Measurements from ENCODE around the gene MMP17. TPM values are rescaled to one million over a fixed set of nuclear protein-coding genes. Genes with fewer than 3 reads are reported as not detected.

MMP17 gene
- polyA plus RNA-seq, 2 donors = 1.8 to 2.0 TPM

GRCh38 chr12:131829356-131829747 is 1.2 kb downstream of the MMP17 start:
- Histone ChIP-seq H3K4me1 (ENCODE audit: control insufficient read depth in 2 of 2, insufficient read depth in 2 of 2, low read length in 1 of 2) (peaks cover 6 to 19% of the 10 kb centered on the region in 2 donors), H3K4me3 (ENCODE audit: low read depth in 1 of 2, low read length in 2 of 2) (peak overlapping the region; percentile 40 to 53), H3K9me3 (ENCODE audit: control insufficient read depth in 2 of 2, insufficient read depth in 1 of 2, low read depth in 1 of 2, low read length in 1 of 2) (no peaks in the 10 kb centered on the region), H3K27me3 (ENCODE audit: control insufficient read depth in 1 of 2, insufficient read depth in 2 of 2, low read length in 2 of 2) (peaks cover 0 to 3% of the 10 kb centered on the region in 2 donors), H3K36me3 (ENCODE audit: control insufficient read depth in 2 of 2, insufficient read depth in 2 of 2, low read length in 1 of 2) (no peaks in the 10 kb centered on the region), H3K27ac (ENCODE audit: low read depth in 2 of 2, low read length in 1 of 2) (no peak overlapping the region)
- WGBS, 2 donors = 6% methylated on average over 26 to 27 of the region's 27 CpGs

DNA sequence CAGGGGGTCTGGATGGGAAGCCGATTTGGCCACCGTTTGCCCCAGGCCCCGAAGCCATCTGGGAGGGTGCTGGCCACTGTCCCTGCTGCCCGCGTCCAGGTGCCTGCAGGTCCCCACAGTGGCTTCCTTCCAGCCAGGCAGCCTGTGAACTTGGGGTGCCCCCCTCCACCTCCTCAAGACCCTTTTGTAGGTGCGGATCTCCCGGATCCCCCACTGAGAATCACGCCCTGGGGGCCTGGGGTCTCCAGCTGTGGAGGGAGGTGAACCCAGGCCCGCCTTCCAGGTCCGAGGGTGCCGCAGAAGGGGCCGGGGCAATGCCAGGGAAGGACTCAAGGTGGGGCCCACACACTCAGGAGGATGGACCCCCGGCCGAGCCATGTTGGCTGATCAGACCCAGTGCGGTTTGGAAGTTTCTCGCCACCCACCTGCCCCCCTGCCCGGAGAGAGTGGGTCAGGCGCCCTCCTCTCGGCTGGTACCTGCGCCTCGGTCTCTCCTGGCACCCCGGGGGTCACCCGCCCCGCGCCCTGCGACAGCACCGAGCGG is 1.7 kb downstream of the MMP17 start:
- Histone ChIP-seq H3K9me3 (ENCODE audit: control insufficient read depth in 2 of 2, insufficient read depth in 1 of 2, low read depth in 1 of 2, low read length in 1 of 2) (no peaks in the 10 kb centered on the region), H3K27ac (ENCODE audit: low read depth in 2 of 2, low read length in 1 of 2) (peak overlapping the region in 1 of 2 donors; percentile 58), H3K4me1 (ENCODE audit: control insufficient read depth in 2 of 2, insufficient read depth in 2 of 2, low read length in 1 of 2) (peaks cover 6 to 19% of the 10 kb centered on the region in 2 donors), H3K27me3 (ENCODE audit: control insufficient read depth in 1 of 2, insufficient read depth in 2 of 2, low read length in 2 of 2) (peaks cover 0 to 3% of the 10 kb centered on the region in 2 donors), H3K4me3 (ENCODE audit: low read depth in 1 of 2, low read length in 2 of 2) (peak overlapping the region; percentile 35 to 53), H3K36me3 (ENCODE audit: control insufficient read depth in 2 of 2, insufficient read depth in 2 of 2, low read length in 1 of 2) (no peaks in the 10 kb centered on the region)
- WGBS, 2 donors = 11 to 12% methylated on average over 28 of the region's 28 CpGs

- WGBS, 2 donors = 1% methylated on average over 44 to 50 of the region's 50 CpGs
- peak overlapping the region; percentile 8 to 58 for H3K27ac ChIP-seq (ENCODE audit: low read depth in 2 of 2, low read length in 1 of 2)
- H3K36me3 ChIP-seq (ENCODE audit: control insufficient read depth in 2 of 2, insufficient read depth in 2 of 2, low read length in 1 of 2) = no peaks in the 10 kb centered on the region
- H3K4me3 ChIP-seq (ENCODE audit: low read depth in 1 of 2, low read length in 2 of 2) = peak overlapping the region; percentile 35 to 53
- peaks cover 6 to 20% of the 10 kb centered on the region in 2 donors for H3K4me1 ChIP-seq (ENCODE audit: control insufficient read depth in 2 of 2, insufficient read depth in 2 of 2, low read length in 1 of 2)
- H3K27me3 ChIP-seq (ENCODE audit: control insufficient read depth in 1 of 2, insufficient read depth in 2 of 2, low read length in 2 of 2) = peaks cover 0 to 3% of the 10 kb centered on the region in 2 donors
- H3K9me3 ChIP-seq (ENCODE audit: control insufficient read depth in 2 of 2, insufficient read depth in 1 of 2, low read depth in 1 of 2, low read length in 1 of 2) = no peaks in the 10 kb centered on the region
Measured at GRCh38 chr12:131830335-131830913, 2.2 kb downstream of the MMP17 start.

GRCh38 chr12:131830914-131831571 is 2.9 kb downstream of the MMP17 start:
- H3K27me3 ChIP-seq (ENCODE audit: control insufficient read depth in 1 of 2, insufficient read depth in 2 of 2, low read length in 2 of 2) = peaks cover 0 to 3% of the 10 kb centered on the region in 2 donors
- no peaks in the 10 kb centered on the region for H3K9me3 ChIP-seq (ENCODE audit: control insufficient read depth in 2 of 2, insufficient read depth in 1 of 2, low read depth in 1 of 2, low read length in 1 of 2)
- no peaks in the 10 kb centered on the region for H3K36me3 ChIP-seq (ENCODE audit: control insufficient read depth in 2 of 2, insufficient read depth in 2 of 2, low read length in 1 of 2)
- WGBS, 2 donors = 2 to 3% methylated on average over 27 to 33 of the region's 33 CpGs
- peak overlapping the region; percentile 35 to 53 for H3K4me3 ChIP-seq (ENCODE audit: low read depth in 1 of 2, low read length in 2 of 2)
- peak overlapping the region; percentile 8 to 11 for H3K27ac ChIP-seq (ENCODE audit: low read depth in 2 of 2, low read length in 1 of 2)
- H3K4me1 ChIP-seq (ENCODE audit: control insufficient read depth in 2 of 2, insufficient read depth in 2 of 2, low read length in 1 of 2) = peaks cover 6 to 20% of the 10 kb centered on the region in 2 donors

DNA sequence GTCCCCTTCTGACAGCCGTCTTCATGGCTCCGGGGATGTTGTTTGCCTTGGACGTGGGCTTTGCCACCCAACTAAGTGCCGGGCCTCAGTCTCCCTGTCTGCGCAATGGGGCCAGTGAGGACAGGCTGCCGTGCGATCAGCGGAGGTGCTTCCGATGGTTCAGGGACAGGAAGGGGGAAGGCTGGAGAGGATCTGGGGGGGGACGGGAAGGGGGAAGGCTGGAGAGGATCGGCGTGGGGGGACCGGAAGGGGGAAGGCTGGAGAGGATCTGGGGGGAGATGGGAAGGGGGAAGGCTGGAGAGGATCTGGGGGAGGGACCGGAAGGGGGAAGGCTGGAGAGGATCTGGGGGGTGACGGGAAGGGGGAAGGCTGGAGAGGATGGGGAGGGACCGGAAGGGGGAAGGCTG is 3.4 kb downstream of the MMP17 start:
- no peaks in the 10 kb centered on the region for H3K36me3 ChIP-seq (ENCODE audit: control insufficient read depth in 2 of 2, insufficient read depth in 2 of 2, low read length in 1 of 2)
- no peaks in the 10 kb centered on the region for H3K9me3 ChIP-seq (ENCODE audit: control insufficient read depth in 2 of 2, insufficient read depth in 1 of 2, low read depth in 1 of 2, low read length in 1 of 2)
- peaks cover 0 to 3% of the 10 kb centered on the region in 2 donors for H3K27me3 ChIP-seq (ENCODE audit: control insufficient read depth in 1 of 2, insufficient read depth in 2 of 2, low read length in 2 of 2)
- WGBS, 2 donors = 28 to 36% methylated on average over 16 of the region's 16 CpGs
- peak overlapping the region; percentile 8 to 11 for H3K27ac ChIP-seq (ENCODE audit: low read depth in 2 of 2, low read length in 1 of 2)
- H3K4me3 ChIP-seq (ENCODE audit: low read depth in 1 of 2, low read length in 2 of 2) = peak overlapping the region; percentile 29 to 53
- H3K4me1 ChIP-seq (ENCODE audit: control insufficient read depth in 2 of 2, insufficient read depth in 2 of 2, low read length in 1 of 2) = peaks cover 6 to 20% of the 10 kb centered on the region in 2 donors

- H3K36me3 ChIP-seq (ENCODE audit: control insufficient read depth in 2 of 2, insufficient read depth in 2 of 2, low read length in 1 of 2) = no peaks in the 10 kb centered on the region
- 27 to 46% methylated on average over 30 to 31 of the region's 31 CpGs for WGBS, 2 donors
- H3K4me1 ChIP-seq (ENCODE audit: control insufficient read depth in 2 of 2, insufficient read depth in 2 of 2, low read length in 1 of 2) = peaks cover 6 to 20% of the 10 kb centered on the region in 2 donors
- no peaks in the 10 kb centered on the region for H3K9me3 ChIP-seq (ENCODE audit: control insufficient read depth in 2 of 2, insufficient read depth in 1 of 2, low read depth in 1 of 2, low read length in 1 of 2)
- peaks cover 0 to 3% of the 10 kb centered on the region in 2 donors for H3K27me3 ChIP-seq (ENCODE audit: control insufficient read depth in 1 of 2, insufficient read depth in 2 of 2, low read length in 2 of 2)
- peak overlapping the region in 1 of 2 donors; percentile 25 for H3K4me3 ChIP-seq (ENCODE audit: low read depth in 1 of 2, low read length in 2 of 2)
- H3K27ac ChIP-seq (ENCODE audit: low read depth in 2 of 2, low read length in 1 of 2) = peak overlapping the region in 1 of 2 donors; percentile 34
Measured at GRCh38 chr12:131832321-131833231, 4.4 kb downstream of the MMP17 start.

- H3K9me3 ChIP-seq (ENCODE audit: control insufficient read depth in 2 of 2, insufficient read depth in 1 of 2, low read depth in 1 of 2, low read length in 1 of 2) = no peaks in the 10 kb centered on the region
- H3K4me1 ChIP-seq (ENCODE audit: control insufficient read depth in 2 of 2, insufficient read depth in 2 of 2, low read length in 1 of 2) = peaks cover 6 to 20% of the 10 kb centered on the region in 2 donors
- H3K27ac ChIP-seq (ENCODE audit: low read depth in 2 of 2, low read length in 1 of 2) = no peak overlapping the region
- peaks cover 0 to 3% of the 10 kb centered on the region in 2 donors for H3K27me3 ChIP-seq (ENCODE audit: control insufficient read depth in 1 of 2, insufficient read depth in 2 of 2, low read length in 2 of 2)
- no peaks in the 10 kb centered on the region for H3K36me3 ChIP-seq (ENCODE audit: control insufficient read depth in 2 of 2, insufficient read depth in 2 of 2, low read length in 1 of 2)
- H3K4me3 ChIP-seq (ENCODE audit: low read depth in 1 of 2, low read length in 2 of 2) = no peak overlapping the region
- WGBS, 2 donors = 72 to 78% methylated on average over 23 of the region's 23 CpGs
Measured at GRCh38 chr12:131833288-131833895, 5.2 kb downstream of the MMP17 start.

- Histone ChIP-seq H3K36me3 (ENCODE audit: control insufficient read depth in 2 of 2, insufficient read depth in 2 of 2, low read length in 1 of 2) (no peaks in the 10 kb centered on the region), H3K27me3 (ENCODE audit: control insufficient read depth in 1 of 2, insufficient read depth in 2 of 2, low read length in 2 of 2) (peaks cover 0 to 3% of the 10 kb centered on the region in 2 donors), H3K4me1 (ENCODE audit: control insufficient read depth in 2 of 2, insufficient read depth in 2 of 2, low read length in 1 of 2) (peaks cover 6 to 20% of the 10 kb centered on the region in 2 donors), H3K9me3 (ENCODE audit: control insufficient read depth in 2 of 2, insufficient read depth in 1 of 2, low read depth in 1 of 2, low read length in 1 of 2) (no peaks in the 10 kb centered on the region), H3K4me3 (ENCODE audit: low read depth in 1 of 2, low read length in 2 of 2) (no peak overlapping the region), H3K27ac (ENCODE audit: low read depth in 2 of 2, low read length in 1 of 2) (no peak overlapping the region)
- 48 to 56% methylated on average over 21 to 23 of the region's 23 CpGs for WGBS, 2 donors
Measured at GRCh38 chr12:131833896-131834641, 5.9 kb downstream of the MMP17 start.
